Measurements from ENCODE around the gene SAG. TPM values are rescaled to one million over a fixed set of nuclear protein-coding genes. Genes with fewer than 3 reads are reported as not detected.

Gene SAG
- total RNA-seq, 2 donors from 2014 or later, result 1.8 TPM; not detected in 1

- no peak for TF ChIP-seq CTCF (IDR thresholded peaks at IDR 0.05)
- no peak for DNase-seq
- intact Hi-C loops (cut with DNase I), result loop anchor here (10.0 kb wide), 2 partner anchors 159 to 429 kb away; partner anchors contain the start of genes UGT1A4 and UGT1A5
- Histone ChIP-seq H3K4me3 (no peak overlapping the region), H3K9ac (ENCODE audit: low read depth in 2 of 2, low read length in 2 of 2) (no peak overlapping the region), H3K27ac (no peak overlapping the region), H3K27me3 (no peaks in the 10 kb centered on the region), H3K9me3 (no peaks in the 10 kb centered on the region), H3K4me1 (no peaks in the 10 kb centered on the region), H3K36me3 (peaks cover 19% of the 10 kb centered on the region)
These were observed 21.7 kb upstream of the SAG start for GRCh38 chr2:233285921-233286320.

GRCh38 chr2:233287871-233288270, 19.7 kb upstream of the SAG start:
- intact Hi-C loops (cut with DNase I), result loop anchor here (10.0 kb wide), 2 partner anchors 157 to 427 kb away; partner anchors contain the start of genes UGT1A4 and UGT1A5
- H3K4me1 ChIP-seq, result no peaks in the 10 kb centered on the region
- no peaks in the 10 kb centered on the region for H3K9me3 ChIP-seq
- H3K27me3 ChIP-seq, result no peaks in the 10 kb centered on the region
- H3K4me3 ChIP-seq, result no peak overlapping the region
- DNase-seq, result no peak
- peaks cover 15% of the 10 kb centered on the region for H3K36me3 ChIP-seq
- no peak for TF ChIP-seq CTCF (IDR thresholded peaks at IDR 0.05)
- H3K27ac ChIP-seq, result no peak overlapping the region
- no peak overlapping the region for H3K9ac ChIP-seq (ENCODE audit: low read depth in 2 of 2, low read length in 2 of 2)

GRCh38 chr2:233288663-233289062, 19.0 kb upstream of the SAG start:
- no peak for DNase-seq
- no peak for TF ChIP-seq CTCF (IDR thresholded peaks at IDR 0.05)
- peaks cover 19% of the 10 kb centered on the region for H3K36me3 ChIP-seq
- H3K27ac ChIP-seq, result no peak overlapping the region
- no peaks in the 10 kb centered on the region for H3K27me3 ChIP-seq
- intact Hi-C loops (cut with DNase I), result loop anchor here (10.0 kb wide), 2 partner anchors 156 to 426 kb away; partner anchors contain the start of genes UGT1A4 and UGT1A5
- H3K4me3 ChIP-seq, result no peak overlapping the region
- H3K4me1 ChIP-seq, result no peaks in the 10 kb centered on the region
- H3K9ac ChIP-seq (ENCODE audit: low read depth in 2 of 2, low read length in 2 of 2), result no peak overlapping the region
- H3K9me3 ChIP-seq, result no peaks in the 10 kb centered on the region

GRCh38 chr2:233289648-233290047, 18.0 kb upstream of the SAG start:
- Histone ChIP-seq H3K9me3 (no peaks in the 10 kb centered on the region), H3K4me3 (no peak overlapping the region), H3K27me3 (no peaks in the 10 kb centered on the region), H3K4me1 (no peaks in the 10 kb centered on the region), H3K27ac (no peak overlapping the region), H3K36me3 (peaks cover 26% of the 10 kb centered on the region), H3K9ac (ENCODE audit: low read depth in 2 of 2, low read length in 2 of 2) (no peak overlapping the region)
- TF ChIP-seq CTCF (IDR thresholded peaks at IDR 0.05), result no peak
- intact Hi-C loops (cut with DNase I), result loop anchor here (10.0 kb wide), 2 partner anchors 155 to 425 kb away; partner anchors contain the start of genes UGT1A4 and UGT1A5
- no peak for DNase-seq

GRCh38 chr2:233290051-233290845, 17.4 kb upstream of the SAG start:
- H3K27me3 ChIP-seq, result no peaks in the 10 kb centered on the region
- H3K4me1 ChIP-seq, result no peaks in the 10 kb centered on the region
- DNase-seq, result no peak
- no peak overlapping the region for H3K4me3 ChIP-seq
- intact Hi-C loops (cut with DNase I), result no loop called here
- no peak overlapping the region for H3K9ac ChIP-seq (ENCODE audit: low read depth in 2 of 2, low read length in 2 of 2)
- no peak overlapping the region for H3K27ac ChIP-seq
- no peaks in the 10 kb centered on the region for H3K9me3 ChIP-seq
- peaks cover 26% of the 10 kb centered on the region for H3K36me3 ChIP-seq
- no peak for TF ChIP-seq CTCF (IDR thresholded peaks at IDR 0.05)

All from colonic mucosa (tissue), 4 donors.